Psoas muscle (tissue), 8 donors: ENCODE data around the gene TNFRSF9. TPM values are rescaled to one million over a fixed set of nuclear protein-coding genes. Genes with fewer than 3 reads are reported as not detected.

Experiments used
- ATAC-seq, 4 donors: fragments of 200-7000 bp; cut with Tn5 transposase; one replicate each; pipeline ENCODE4 v1.9.1; 2020; ENCODE audit warnings: moderate library complexity in 3 of 4, mild to moderate bottlenecking in 2 of 4
- DNase-seq, 2 donors: peaks; one replicate each; pipeline ENCODE4 v3.0.0-alpha.2; 2020
- H3K27ac ChIP-seq: fragments of 200-600 bp; one replicate; pipeline ENCODE4 v1.8.0; 2022
- H3K27me3 ChIP-seq, 3 donors: fragments of 200-600 bp in 1 of 3; one replicate each; pipeline versions ENCODE4 v1.6.1 to v1.8.0; 2013 to 2022; ENCODE audit warnings: low read length in 2 of 3, mild to moderate bottlenecking in 2 of 3, moderate library complexity in 1 of 3; ENCODE audit not compliant: insufficient read depth in 3 of 3
- H3K36me3 ChIP-seq, 2 donors: fragments of 200-600 bp in 1 of 2; one replicate each; pipeline versions ENCODE4 v1.6.1 to v1.8.0; 2013 to 2022; ENCODE audit warnings: low read depth in 1 of 2, mild to moderate bottlenecking in 1 of 2, moderate library complexity in 1 of 2; ENCODE audit not compliant: insufficient read depth in 1 of 2
- H3K4me1 ChIP-seq: fragments of 200-600 bp; one replicate; pipeline ENCODE4 v1.8.0; 2022
- H3K4me3 ChIP-seq: fragments of 200-600 bp; one replicate; pipeline ENCODE4 v1.8.0; 2022; ENCODE audit warnings: mild to moderate bottlenecking
- H3K9me3 ChIP-seq: fragments of 200-600 bp; one replicate; pipeline ENCODE4 v1.8.0; 2022
- CTCF ChIP-seq: fragments of 200-600 bp; IDR thresholded peaks from one replicate; pipeline ENCODE4 v1.8.0; 2022; ENCODE audit warnings: antibody characterized with exemption
- WGBS, 3 donors: extraction: QIAGEN DNeasy Blood & Tissue Kit; methylation state at CpG; one replicate each; pipeline versions ENCODE4 v1.1.6 to v1.1.7; 2013; 5-methylcytosine and 5-hydroxymethylcytosine counted together
- intact Hi-C, 2 donors: fragments of 100-400 bp; cut with DNase I; formaldehyde crosslinking; loops; one replicate each; pipeline versions ENCODE4 v1.11.0 to v1.14.2; 2022
- polyA plus RNA-seq, 3 donors: library from polyadenylated mRNA; stranded (reverse); fragments of 200-250 nt; gene quantifications; one replicate each; pipeline ENCODE4 v1.2.3, GENCODE V29; 2013
- total RNA-seq, 4 donors: library from RNA; stranded (reverse); fragmentation: NEBNext Ultra II Directional in 2 of 4; extraction: Animal tissue kit (Norgen Biotek cat#: 25700) in 2 of 4; gene quantifications; one replicate each; pipeline versions ENCODE4 v1.2.1 to v1.2.4, GENCODE V29; 2021 to 2023
- donor health status: healthy with polysubstance abuse.
- donor health status: DM: no; HTN: no; CAD: no; lungs with moderate emphysema.
- donor health status: Bipolar disorder and iron deficiency.
- donor health status: healthy.
- donor health status: DM: yes; HTN: yes; CAD: no.
- donor health status: DM: no; HTN: no; CAD: no.
- donor health status: DM: no; HTN: no; CAD: no.
- donor health status: DM: yes; HTN: yes; CAD: no.

The TNFRSF9 gene
- total and polyA plus RNA-seq, 7 donors: 0.01 to 0.12 (median 0.01) TPM; not detected in 4

GRCh38 chr1:7948960-7949359 lies 8.3 kb upstream of the TNFRSF9 start:
- Histone ChIP-seq H3K27ac (no peak overlapping the region), H3K4me3 (no peak overlapping the region), H3K4me1 (no peaks in the 10 kb centered on the region), H3K9me3 (no peaks in the 10 kb centered on the region), H3K36me3 (no peaks in the 10 kb centered on the region), H3K27me3 (no peaks in the 10 kb centered on the region)
- DNase-seq: no peak
- TF ChIP-seq CTCF: no peak
- WGBS, 3 donors: 72 to 75% (median 73%) methylated on average over 5 of the region's 5 CpGs
- ATAC-seq: no peak
- intact Hi-C loops: no loop called here

- no peak for ATAC-seq
- no peak overlapping the region for H3K27ac ChIP-seq
- TF ChIP-seq CTCF: no peak
- intact Hi-C loops: no loop called here
- H3K4me1 ChIP-seq: peaks cover 5% of the 10 kb centered on the region
- no peak for DNase-seq
- 67 to 75% (median 68%) methylated on average over 2 of the region's 2 CpGs for WGBS, 3 donors
- H3K9me3 ChIP-seq: no peaks in the 10 kb centered on the region
- no peaks in the 10 kb centered on the region for H3K36me3 ChIP-seq
- no peak overlapping the region for H3K4me3 ChIP-seq
- H3K27me3 ChIP-seq: peaks cover 0 to 33% (median 8%) of the 10 kb centered on the region in 3 donors
Observed at GRCh38 chr1:7943251-7943650, 2.6 kb upstream of the TNFRSF9 start.

GRCh38 chr1:7942214-7942921 lies 1.7 kb upstream of the TNFRSF9 start:
- H3K27ac ChIP-seq: no peak overlapping the region
- peaks cover 5% of the 10 kb centered on the region for H3K4me1 ChIP-seq
- peaks cover 0 to 35% (median 8%) of the 10 kb centered on the region in 3 donors for H3K27me3 ChIP-seq
- intact Hi-C loops: no loop called here
- H3K9me3 ChIP-seq: no peaks in the 10 kb centered on the region
- peak overlapping the region; percentile 43 for H3K4me3 ChIP-seq
- DNase-seq (peak; percentile 59 to 77), ATAC-seq (peak; percentile 57 to 82 (median 63))
- WGBS, 3 donors: 7% methylated on average over 34 to 40 of the region's 40 CpGs
- peak; percentile 30 for TF ChIP-seq CTCF
- H3K36me3 ChIP-seq: no peaks in the 10 kb centered on the region

GRCh38 chr1:7941437-7941793 lies 776 bp upstream of the TNFRSF9 start:
- intact Hi-C loops: no loop called here
- Histone ChIP-seq H3K36me3 (no peaks in the 10 kb centered on the region), H3K4me3 (no peak overlapping the region), H3K27ac (no peak overlapping the region), H3K27me3 (peaks cover 0 to 35% (median 8%) of the 10 kb centered on the region in 3 donors), H3K4me1 (peaks cover 5% of the 10 kb centered on the region), H3K9me3 (no peaks in the 10 kb centered on the region)
- no peak for TF ChIP-seq CTCF
- WGBS, 3 donors: 45 to 72% (median 47%) methylated on average over 9 of the region's 9 CpGs
- DNase-seq (no peak), ATAC-seq (no peak)

- DNase-seq: no peak
- Histone ChIP-seq H3K9me3 (no peaks in the 10 kb centered on the region), H3K36me3 (no peaks in the 10 kb centered on the region), H3K27ac (no peak overlapping the region), H3K4me1 (peaks cover 5% of the 10 kb centered on the region), H3K4me3 (no peak overlapping the region), H3K27me3 (peaks cover 0 to 38% (median 8%) of the 10 kb centered on the region in 3 donors)
- ATAC-seq: no peak
- WGBS, 3 donors: 42 to 56% (median 42%) methylated on average over 3 of the region's 3 CpGs
- no peak for TF ChIP-seq CTCF
- intact Hi-C loops: no loop called here
Observed at GRCh38 chr1:7940034-7940433, 605 bp downstream of the TNFRSF9 start.
